SK-N-SH treated with all-trans-retinoic acid at 6 μM for 48 hours (cell line): Measurements from ENCODE around the gene SRGAP2C.
A peak's percentile ranks its signal among the peaks of the same experiment; 100 is the strongest.
"Not testable (repeated sequence)": the region's sequence is repeated elsewhere in the genome, so short reads cannot be mapped to it uniquely, and the experiment has no call there.

Experiments
- ATAC-seq: fragments of 200-7000 bp; cut with Tn5 transposase; 3 replicates; pipeline ENCODE4 v1.9.1; 2020; ENCODE audit warnings: mild to moderate bottlenecking, moderate library complexity

SRGAP2C gene

DNA sequence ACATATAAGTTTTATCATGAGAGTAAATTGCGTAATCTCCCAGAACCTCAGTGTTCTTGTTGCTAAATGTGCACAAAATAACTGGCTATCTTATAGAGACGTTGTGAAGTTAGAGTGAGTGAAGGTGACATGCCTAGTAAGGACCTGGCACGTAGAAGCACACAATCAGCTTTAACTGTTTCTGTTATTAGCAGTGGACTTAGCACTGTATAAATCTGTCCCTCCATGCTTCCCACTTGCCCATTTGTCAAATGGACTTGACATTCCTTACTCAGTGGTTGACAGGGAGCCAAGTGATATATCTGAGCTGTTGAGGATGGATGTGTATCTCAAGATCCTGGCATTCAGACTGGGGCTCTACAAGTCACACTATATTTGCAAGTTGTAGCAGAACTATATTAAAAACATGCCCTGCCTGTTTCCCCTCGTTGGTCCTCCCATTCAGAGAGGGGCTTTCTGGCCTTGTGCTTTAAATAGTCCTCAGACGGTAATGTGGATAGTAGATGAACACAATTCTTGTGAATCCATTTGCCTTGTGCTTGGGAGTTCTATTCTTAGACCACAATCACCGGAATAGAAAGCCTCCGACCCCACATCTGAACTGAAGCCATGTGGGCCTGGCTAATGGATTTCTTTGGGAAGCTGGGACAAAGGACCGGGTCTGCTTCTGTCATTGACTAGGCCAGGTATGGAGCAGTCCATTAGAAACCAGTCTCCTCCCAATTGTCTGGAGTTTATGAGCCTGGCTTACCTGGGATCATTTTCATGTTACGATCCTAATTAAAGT, 43.0 kb downstream of the SRGAP2C start:
- ATAC-seq: peak; percentile 44

DNA sequence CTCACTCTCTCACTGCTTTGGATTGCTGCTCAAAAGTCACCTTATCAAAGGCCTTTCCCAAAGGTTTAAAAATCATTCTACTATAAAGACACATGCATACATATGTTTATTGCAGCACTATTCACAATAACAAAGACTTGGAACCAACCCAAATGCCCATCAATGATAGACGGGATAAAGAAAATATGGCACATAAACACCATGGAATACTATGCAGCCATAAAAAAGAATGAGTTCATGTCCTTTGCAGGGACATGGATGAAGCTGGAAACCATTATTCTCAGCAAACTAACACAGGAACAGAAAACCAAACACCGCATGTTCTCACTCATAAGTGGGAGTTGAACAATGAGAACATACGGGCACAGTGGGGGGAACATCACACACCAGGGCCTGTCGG, 45.9 kb downstream of the SRGAP2C start:
- not testable (repeated sequence) for ATAC-seq

DNA sequence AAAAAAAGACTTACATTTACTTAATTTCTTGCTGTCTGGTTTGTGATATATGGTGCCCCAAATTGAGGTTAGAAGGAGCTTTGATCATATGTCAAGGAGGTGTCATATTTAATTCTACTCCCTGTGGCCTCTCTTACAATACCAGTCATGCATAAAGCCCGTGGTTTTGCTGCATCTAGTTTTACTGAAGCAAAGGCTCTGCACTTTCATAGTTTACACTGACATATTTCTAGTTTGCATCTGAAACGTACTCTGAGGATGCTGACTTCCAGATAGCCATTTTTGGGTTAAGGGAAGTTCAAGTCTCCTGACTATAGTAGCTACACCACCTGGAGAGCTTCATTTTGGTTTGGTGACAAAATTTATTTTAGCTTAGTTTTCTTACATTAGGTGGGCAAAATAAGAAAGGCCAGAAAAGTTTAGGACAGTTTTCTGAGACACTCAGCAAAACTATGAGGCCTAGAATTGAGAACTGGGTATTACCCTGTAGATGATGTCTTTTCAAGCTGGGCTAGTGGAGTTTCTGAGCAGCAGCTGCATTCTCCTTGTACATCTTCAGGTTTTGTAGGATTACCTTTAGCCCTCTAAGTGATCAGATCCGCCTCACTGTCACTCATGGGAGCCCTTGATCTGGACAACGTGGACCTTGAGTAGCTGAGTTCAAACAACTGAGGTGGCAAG, 47.8 kb downstream of the SRGAP2C start:
- ATAC-seq: peak; percentile 59

DNA sequence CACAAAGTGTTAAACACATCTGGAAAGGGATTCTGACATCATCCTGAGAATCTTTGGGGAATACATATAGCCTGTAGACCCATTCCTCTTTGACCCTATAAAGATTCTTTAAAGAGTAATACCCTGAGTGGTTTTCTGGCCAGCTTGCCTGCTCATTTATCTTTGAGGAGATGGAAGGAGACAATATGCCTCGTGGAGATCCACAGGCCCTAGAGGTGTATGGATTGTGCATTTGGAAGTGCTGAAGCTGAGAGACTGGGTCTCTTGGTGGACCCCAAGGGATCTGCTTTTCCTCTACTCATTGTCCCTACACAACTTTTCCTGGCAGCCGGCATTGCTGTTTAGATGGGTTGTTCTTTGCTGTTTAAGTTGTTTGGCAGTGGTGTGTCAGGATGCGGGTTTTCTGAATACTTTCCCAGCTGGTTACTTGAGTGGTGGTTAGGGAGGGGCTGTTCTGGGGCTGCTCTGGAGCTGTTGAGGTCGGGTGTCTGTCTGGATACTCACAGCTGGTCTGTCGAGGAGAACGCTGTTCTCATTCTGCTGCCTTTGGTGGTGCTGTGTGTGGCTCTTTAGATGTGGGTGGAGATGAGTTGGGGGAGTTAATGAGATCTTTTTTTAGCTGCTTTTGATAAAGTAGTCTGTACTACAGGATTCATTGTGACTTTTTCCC, 49.5 kb downstream of the SRGAP2C start:
- peak; percentile 77 for ATAC-seq

DNA sequence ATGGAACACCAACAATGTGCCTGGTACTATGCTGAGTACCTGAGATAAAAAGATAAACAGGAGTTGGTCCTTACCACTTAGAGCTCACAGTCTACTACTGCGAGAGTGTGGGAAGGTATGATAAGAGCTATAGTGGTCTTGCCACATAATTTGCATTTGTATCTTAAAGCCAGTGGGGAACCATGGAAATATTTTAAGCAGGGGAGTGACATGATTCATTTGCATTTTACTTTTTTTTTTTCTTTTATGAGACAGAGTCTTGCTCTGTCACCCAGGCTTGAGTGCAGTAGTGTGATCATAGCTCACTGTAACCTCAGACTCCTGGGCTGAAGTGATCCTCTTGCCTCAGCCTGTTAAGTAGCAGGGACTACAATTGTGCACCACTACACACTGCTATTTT, 53.6 kb downstream of the SRGAP2C start:
- not testable (repeated sequence) for ATAC-seq

DNA sequence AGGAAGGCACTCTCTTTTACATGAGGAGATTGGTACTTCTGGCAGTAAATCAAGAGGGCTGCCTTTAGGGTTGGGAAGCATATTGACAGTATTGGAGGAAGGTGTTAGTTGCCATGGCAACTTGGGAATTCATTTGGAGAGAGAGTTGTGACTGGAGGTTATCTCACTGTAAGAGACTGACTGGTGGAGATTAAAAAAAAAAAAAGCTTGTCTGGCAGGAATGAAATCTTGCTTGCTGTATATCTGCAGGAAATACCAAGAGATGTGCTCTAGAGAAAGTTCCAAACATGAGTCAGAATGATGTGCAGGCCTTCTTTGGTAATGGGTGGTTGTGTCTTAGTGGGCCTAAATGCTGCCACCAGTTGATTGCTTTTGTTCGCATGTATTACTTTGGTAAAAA, 59.1 kb downstream of the SRGAP2C start:
- peak; percentile 93 for ATAC-seq

DNA sequence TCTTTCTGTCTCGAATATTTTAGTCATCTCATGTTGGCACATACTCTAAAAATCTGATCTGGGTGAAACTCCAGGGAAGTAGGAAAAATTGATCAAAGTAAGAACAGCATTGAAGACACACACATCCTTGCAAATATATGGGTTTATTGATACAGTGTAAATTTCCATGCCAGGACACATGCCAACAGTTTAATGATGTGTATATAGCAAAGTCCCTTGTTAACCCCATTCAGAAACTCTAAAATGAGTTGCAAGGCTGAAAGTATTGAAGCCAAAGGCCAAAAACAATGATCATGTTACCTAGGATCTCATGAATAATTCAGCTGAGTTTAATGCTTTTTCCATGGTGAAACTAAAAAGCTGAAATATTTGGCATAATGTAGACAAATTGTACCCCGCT, 61.6 kb downstream of the SRGAP2C start:
- ATAC-seq: not testable (repeated sequence)

DNA sequence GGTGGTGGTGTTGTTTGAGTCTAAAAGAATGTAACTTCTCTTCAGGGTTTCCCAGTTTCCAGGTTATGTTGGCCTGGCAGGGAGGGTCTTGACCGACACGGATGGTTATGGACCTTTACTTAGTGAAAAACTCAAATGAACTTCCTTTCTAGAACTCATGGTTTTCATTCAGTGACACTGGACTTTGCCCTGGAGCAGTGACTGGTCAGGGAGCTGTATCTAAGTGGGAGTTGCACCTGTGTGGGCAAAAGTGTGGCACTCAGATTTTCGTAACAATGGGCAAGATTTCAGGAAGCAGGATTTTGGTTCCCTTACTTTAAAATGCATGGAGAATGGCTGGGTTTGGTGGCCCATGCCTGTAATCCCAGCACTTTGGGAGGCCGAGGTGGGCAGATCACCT, 67.9 kb downstream of the SRGAP2C start:
- ATAC-seq: not testable (repeated sequence)

DNA sequence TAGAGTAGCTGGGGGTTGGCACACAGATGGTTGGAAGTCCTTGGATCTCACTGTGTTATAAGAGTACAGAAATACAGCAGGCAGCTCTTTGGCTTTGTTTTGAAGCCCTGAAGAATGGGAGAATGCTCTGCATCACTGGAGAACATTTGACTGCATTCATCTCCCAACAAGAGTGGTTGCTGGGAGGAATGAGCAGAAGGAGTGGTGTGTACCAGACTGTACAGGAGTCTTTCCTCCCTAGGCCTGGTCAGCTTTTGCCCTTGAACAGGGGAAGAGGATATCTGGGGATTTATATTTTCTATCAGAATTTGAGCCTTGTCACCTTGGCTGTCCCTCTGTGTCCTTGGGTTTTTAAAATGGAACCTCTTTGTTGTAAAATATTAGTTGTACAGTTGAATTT, 69.8 kb downstream of the SRGAP2C start:
- not testable (repeated sequence) for ATAC-seq

DNA sequence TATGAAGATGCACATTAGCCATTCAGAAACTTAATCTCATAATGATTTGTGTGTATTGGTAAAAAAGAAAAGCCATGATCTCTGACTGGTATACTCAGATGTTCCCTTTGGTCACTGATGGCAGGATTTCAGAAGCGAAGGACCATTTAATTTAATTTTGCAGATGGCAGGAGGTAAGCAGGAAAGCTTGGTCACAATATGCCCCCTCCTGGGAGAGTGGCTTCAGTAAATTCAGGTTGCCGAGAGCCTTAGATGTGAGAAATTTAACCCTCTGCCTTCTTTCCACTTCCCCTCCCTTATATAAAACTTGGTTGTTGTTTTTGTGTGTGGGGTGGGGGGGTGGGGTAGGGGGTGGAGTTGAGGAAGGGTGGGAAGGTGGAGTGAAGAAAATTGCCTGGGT, 72.9 kb downstream of the SRGAP2C start:
- peak; percentile 24; the same call in 1 of the 3 replicates for ATAC-seq

DNA sequence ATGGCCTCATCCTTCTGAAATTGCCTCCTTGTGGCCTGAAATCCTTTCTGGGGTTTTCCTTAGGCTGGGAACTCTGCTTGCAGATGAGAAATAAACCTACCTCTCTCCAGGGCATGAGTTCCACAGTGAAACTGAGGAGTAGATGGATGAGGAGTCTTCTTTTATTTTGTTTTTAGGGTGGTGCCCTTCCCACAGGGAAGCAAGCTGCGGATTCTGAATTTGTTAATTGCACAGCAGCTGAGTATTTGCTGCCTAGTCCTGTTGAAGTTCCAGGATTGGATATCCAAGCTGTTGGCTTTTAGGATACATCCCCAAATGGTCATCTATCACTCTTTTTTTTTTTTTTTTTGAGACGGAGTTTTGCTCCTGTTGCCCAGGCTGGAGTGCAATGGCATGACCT, 73.4 kb downstream of the SRGAP2C start:
- not testable (repeated sequence) for ATAC-seq

DNA sequence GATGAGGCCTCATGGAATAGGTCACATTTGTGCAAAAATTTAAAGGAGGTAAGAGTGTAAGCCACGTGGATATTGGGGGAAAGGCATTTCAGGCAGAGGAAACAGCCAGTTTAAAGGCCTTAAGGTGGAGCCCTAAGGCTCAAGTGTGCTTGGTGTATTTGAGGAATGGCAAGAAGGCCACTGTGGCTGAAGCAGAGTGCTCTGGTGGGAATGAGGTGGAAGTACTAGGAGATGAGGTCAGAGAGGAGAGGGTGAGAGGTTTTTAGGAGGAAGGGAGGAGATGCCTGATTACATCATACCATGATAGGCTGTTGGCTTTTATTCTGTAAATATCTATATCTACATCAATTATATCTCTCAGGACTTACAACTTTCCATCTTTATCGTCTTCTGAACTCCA, 75.4 kb downstream of the SRGAP2C start:
- ATAC-seq: not testable (repeated sequence)

DNA sequence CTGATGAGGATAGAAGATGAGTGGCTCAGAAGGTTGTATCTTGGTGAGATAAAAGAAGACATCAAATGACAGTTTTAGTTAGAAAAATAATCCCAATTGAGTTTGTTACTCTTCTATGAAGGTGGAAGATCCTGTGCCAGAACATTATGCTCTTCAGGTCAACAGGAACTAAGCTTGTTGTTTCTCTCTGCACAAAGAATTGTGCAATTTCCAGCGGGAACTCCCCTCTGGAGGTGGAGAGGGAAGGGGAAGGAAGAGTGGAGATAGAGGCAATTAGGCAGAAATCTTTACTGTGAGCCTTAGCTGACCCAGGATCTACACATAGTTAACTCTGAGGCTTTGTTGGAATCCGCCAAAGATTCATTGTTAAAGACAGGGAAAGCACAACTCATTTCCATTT, 77.4 kb downstream of the SRGAP2C start:
- not testable (repeated sequence) for ATAC-seq

DNA sequence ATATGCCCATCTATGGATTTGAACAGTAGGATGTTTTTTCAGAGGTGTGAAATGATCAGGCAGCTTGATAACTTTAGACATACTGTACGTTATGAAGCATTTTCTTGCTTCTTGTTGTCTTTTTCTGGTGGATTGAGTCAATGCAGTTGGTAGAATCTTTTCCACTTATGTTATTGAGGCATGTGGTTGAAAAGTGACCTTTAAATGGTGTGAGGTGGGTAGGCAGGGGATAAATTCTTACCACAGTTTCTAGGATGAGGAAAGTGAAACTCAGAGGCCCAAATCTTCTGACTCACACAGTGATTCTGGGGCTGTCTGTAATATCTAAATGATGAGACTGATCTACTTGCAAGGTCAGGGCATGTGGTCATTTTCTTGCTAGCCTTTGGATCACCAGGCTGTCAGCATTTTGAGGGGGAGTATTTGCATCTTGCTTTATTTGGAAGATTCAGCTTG, 79.0 kb downstream of the SRGAP2C start:
- peak; percentile 87 for ATAC-seq

DNA sequence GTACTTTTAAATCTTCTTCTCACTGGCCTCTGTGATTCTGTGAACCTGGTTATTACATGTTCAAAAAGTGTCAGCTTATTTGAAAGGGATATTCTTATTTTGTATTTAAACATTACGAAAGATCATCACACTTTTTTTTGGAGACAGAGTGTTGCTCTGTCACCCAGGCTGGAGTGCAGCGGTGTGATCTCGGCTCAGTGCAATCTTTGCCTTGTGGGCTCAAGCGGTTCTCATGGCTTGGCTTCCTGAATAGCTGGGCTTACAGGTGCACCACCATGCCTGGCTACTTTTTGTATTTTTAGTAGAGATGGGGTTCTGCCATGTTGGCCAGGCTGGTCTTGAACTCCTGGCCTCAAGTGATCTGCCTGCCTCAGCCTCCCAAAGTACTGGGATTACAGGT, 82.3 kb downstream of the SRGAP2C start:
- ATAC-seq: not testable (repeated sequence)

DNA sequence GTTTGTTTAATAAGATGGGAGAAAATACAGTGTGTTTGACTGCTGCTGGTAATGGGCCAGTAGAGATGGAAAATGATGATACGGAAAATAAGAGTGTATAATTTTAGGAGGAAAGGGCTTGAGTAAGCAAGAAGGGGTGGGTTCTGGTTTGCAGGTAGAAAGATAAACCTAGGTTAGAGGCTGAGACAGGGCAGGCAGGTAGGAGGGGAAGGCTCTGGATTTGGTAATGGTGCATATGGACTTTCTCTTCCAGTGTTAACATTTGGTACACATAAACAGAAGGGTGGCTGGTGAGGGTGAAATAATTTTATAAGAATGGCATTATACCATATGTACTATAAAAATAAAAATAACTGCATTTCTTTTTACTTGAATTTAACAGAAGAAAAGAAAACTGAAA, 84.5 kb downstream of the SRGAP2C start:
- peak; percentile 42 for ATAC-seq

DNA sequence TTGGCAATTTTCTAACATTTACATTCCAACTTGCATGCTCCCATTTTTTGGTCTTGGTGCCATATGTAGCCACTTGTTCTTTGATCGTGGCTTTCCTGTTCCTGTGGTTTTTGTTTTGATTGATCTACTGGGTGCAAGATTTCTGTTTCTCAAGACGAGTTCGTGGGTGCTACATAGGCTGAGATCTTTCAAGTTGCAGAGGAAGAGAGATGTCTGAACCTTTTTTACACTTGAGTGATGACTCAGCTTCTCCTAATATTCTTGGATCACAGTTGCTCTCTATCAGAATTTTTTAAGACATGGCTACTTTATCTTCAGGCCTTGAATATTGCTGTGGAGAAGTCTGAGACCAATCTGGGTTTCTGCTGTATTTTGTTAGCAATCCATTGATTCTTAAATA, 85.2 kb downstream of the SRGAP2C start:
- peak; percentile 71 for ATAC-seq

DNA sequence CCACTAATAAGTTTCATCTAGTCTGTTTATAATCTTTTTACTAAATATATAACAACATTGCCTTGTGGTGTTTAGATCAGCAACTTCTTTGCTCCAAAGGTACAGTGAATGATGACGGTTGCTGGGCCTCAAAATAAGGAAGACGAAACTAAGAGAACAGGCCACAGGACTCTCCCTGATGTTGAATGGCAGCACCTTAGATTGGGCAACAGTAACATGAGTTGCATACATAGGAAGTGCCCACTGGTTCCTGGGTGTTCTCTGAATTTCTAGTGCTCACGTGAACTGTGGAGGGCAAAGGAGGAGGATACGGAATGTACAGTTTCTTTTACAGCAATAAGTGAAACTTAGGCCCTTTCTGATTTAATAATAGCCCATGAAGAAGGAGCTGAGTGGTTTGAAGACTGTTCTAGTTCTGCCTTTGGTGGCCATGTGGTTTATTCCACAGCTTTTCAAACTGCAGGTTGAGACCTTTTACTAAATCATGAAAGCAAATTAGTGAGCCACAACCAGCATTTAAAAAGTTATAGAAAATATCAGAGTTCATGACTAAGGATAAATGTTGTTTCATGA, 86.5 kb downstream of the SRGAP2C start:
- not testable (repeated sequence) for ATAC-seq

DNA sequence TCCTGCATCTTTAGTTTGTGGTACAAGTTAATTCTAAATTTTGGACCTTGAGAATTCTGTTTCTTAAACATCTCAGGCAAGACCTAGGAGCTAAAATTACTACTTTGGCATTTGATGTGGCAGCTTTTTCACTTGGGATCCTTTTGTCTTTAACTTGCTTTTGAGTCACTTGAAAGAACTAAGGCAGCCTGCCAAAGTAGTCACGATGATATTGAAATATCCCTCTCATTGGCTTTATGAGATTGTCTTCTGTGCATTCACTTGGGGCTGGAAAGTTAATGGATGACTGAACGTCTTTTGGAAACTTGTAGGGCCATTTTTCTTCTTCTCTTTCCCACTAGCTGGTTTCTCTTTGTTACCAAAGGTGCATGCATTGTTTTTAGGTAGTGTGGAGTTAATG, 90.7 kb downstream of the SRGAP2C start:
- ATAC-seq: not testable (repeated sequence)

DNA sequence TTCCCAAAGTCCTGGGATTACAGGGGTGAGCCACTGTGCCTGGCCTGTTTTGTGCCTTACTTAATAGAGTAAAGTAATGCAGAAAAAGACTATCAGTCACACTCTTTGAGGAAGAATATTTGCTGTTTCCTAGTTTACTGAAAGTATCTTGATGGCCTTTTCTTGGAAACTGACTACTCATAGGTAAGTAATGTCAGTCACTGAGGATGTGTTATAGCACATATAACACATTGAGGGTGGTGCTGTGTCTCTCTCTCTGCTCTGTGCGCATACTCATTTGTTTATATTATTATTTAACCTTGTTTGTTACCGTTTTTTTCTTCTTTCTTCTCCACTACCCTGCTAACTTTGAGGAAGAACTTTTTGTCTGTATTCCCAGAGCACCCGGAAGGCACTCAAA, 93.4 kb downstream of the SRGAP2C start:
- peak; percentile 9; the same call in 2 of the 3 replicates for ATAC-seq

DNA sequence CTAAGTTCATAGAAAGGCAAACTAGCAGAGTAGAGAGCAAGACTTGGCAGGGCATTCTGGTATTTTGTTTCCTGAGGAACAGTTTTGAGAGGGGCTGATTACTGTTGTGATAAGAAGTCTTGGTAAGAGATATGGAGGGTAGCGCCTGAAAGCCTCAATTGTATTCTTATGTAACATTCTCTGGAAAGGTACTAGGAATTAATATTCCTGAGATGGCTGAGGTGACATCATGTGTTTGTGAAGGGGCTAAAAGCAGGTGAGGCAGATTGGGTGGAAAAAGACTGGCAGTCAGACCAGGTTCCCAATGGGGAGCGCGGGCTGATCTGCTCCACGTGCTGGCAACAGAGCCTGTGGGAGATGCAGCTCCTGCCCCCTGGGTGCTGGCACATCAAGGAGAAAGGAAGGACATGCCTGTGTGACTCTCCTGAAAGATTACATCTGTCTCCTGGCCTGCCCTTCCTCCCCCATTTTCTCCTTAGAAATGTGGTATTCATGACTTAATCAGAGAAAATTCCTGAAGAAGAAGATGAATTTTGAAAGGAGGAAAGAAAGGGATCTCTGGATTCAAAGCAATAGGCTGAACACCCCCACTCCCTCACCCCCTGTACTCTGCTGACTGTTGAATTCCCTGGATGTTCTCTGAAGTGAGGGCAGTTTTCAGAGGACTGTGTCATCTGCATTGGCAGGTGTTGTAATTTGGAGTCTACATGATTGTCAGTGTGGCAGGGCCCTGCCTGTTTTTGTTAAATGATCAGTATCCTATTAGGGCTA, 94.2 kb downstream of the SRGAP2C start:
- ATAC-seq: peak; percentile 62

DNA sequence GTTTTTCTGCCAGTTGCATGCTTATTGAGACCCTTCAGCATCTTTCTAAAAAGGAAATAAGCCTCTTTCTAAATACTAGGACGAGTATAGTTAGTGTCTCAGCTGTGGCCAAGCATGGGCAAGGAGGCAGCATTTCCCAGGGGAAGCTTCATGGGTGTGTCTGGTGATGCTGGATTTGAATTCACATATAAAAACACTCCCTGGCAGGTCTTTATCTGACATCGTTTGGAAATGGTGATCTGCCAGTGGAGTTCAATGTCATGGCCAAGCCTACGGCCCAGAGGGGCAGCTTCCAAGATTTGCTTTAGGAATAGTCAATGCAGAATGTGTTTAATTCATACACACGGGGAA, 94.7 kb downstream of the SRGAP2C start:
- ATAC-seq: peak; percentile 3; the same call in 2 of the 3 replicates
